Measurements from ENCODE around the gene SLC5A3.

SLC5A3 gene

GRCh38 chr21:34073032-34073748 lies at the start of gene SLC5A3, which contains the start of gene MRPS6 (continued):
- no peak for TF ChIP-seq SCRT2 (tag by site-specific recombination; IDR thresholded peaks at IDR 0.05)
- no peak for TF ChIP-seq ZNF248 (tag by site-specific recombination; IDR thresholded peaks at IDR 0.05)
- TF ChIP-seq WT1 (tag by site-specific recombination; IDR thresholded peaks at IDR 0.05), result 0 out of 2 replicates have a peak, but pooled peaks have one; percentile 47
- TF ChIP-seq SP3 (tag by site-specific recombination; IDR thresholded peaks at IDR 0.05), result peak; percentile 58
- no peak for TF ChIP-seq ZNF621 (tag by site-specific recombination; IDR thresholded peaks at IDR 0.05)
- TF ChIP-seq, protein P1, sequence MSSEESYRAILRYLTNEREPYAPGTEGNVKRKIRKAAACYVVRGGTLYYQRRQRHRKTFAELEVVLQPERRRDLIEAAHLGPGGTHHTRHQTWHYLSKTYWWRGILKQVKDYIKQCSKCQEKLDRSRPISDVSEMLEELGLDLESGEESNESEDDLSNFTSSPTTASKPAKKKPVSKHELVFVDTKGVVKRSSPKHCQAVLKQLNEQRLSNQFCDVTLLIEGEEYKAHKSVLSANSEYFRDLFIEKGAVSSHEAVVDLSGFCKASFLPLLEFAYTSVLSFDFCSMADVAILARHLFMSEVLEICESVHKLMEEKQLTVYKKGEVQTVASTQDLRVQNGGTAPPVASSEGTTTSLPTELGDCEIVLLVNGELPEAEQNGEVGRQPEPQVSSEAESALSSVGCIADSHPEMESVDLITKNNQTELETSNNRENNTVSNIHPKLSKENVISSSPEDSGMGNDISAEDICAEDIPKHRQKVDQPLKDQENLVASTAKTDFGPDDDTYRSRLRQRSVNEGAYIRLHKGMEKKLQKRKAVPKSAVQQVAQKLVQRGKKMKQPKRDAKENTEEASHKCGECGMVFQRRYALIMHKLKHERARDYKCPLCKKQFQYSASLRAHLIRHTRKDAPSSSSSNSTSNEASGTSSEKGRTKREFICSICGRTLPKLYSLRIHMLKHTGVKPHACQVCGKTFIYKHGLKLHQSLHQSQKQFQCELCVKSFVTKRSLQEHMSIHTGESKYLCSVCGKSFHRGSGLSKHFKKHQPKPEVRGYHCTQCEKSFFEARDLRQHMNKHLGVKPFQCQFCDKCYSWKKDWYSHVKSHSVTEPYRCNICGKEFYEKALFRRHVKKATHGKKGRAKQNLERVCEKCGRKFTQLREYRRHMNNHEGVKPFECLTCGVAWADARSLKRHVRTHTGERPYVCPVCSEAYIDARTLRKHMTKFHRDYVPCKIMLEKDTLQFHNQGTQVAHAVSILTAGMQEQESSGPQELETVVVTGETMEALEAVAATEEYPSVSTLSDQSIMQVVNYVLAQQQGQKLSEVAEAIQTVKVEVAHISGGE (tag by site-specific recombination; conservative IDR thresholded peaks at IDR 0.05; ENCODE audit: low read depth), result peak; percentile 42; the same call in 1 of the 2 replicates
- no peak for TF ChIP-seq ZNF16 (tag by site-specific recombination; IDR thresholded peaks at IDR 0.05; ENCODE audit: low read depth)
- no peak for TF ChIP-seq ZNF518A (tag by site-specific recombination; conservative IDR thresholded peaks at IDR 0.05; ENCODE audit: low read depth)
- no peak for TF ChIP-seq ZBTB48 (tag by site-specific recombination; IDR thresholded peaks at IDR 0.05)
- no peak for TF ChIP-seq ZNF354C (tag by site-specific recombination; IDR thresholded peaks at IDR 0.05; ENCODE audit: borderline replicate concordance, low read depth)
- TF ChIP-seq ZNF155 (tag by site-specific recombination; IDR thresholded peaks at IDR 0.05), result no peak
- no peak for TF ChIP-seq ZNF530 (tag by site-specific recombination; IDR thresholded peaks at IDR 0.05; ENCODE audit: low read depth)
- no peak for TF ChIP-seq ZNF302 (tag by site-specific recombination; IDR thresholded peaks at IDR 0.05; ENCODE audit: low read depth)
- TF ChIP-seq, protein P2, sequence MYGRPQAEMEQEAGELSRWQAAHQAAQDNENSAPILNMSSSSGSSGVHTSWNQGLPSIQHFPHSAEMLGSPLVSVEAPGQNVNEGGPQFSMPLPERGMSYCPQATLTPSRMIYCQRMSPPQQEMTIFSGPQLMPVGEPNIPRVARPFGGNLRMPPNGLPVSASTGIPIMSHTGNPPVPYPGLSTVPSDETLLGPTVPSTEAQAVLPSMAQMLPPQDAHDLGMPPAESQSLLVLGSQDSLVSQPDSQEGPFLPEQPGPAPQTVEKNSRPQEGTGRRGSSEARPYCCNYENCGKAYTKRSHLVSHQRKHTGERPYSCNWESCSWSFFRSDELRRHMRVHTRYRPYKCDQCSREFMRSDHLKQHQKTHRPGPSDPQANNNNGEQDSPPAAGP (tag by site-specific recombination; IDR thresholded peaks at IDR 0.05), result 0 out of 2 replicates have a peak, but pooled peaks have one; percentile 20
- no peak for TF ChIP-seq ZNF521 (tag by site-specific recombination; IDR thresholded peaks at IDR 0.05)
- no peak for TF ChIP-seq ZNF701 (tag by site-specific recombination; IDR thresholded peaks at IDR 0.05)
- TF ChIP-seq ZNF768 (tag by site-specific recombination; IDR thresholded peaks at IDR 0.05), result no peak
- TF ChIP-seq ZBTB21 (tag by site-specific recombination; IDR thresholded peaks at IDR 0.05), result no peak
- peak; percentile 29; the same call in 1 of the 2 replicates for TF ChIP-seq ZBTB20 (tag by site-specific recombination; IDR thresholded peaks at IDR 0.05)
- no peak for TF ChIP-seq ZNF311 (tag by site-specific recombination; IDR thresholded peaks at IDR 0.05; ENCODE audit: borderline replicate concordance)
- TF ChIP-seq REPIN1 (tag by site-specific recombination; IDR thresholded peaks at IDR 0.05; ENCODE audit: low read depth), result no peak
- no peak for TF ChIP-seq ZNF837 (tag by site-specific recombination; IDR thresholded peaks at IDR 0.05)
- no peak for TF ChIP-seq MYNN (tag by site-specific recombination; IDR thresholded peaks at IDR 0.05; ENCODE audit: borderline replicate concordance)

Data from HEK293 (cell line).